C4-2B (cell line): ENCODE data around the gene BRD9.
"Not testable (repeated sequence)": the region's sequence is repeated elsewhere in the genome, so short reads cannot be mapped to it uniquely, and the experiment has no call there.

Experiments
- H3K27ac ChIP-seq: fragments of 450-650 bp; 2 replicates; pipeline ENCODE4 v1.5.1; 2017
- ZFX ChIP-seq: fragments of 450-650 bp; IDR thresholded peaks from 2 replicates; pipeline ENCODE4 v1.6.1; 2017
- TF ChIP-seq, protein P1 (sequence below): fragments of 450-650 bp; conservative IDR thresholded peaks from 2 replicates; pipeline ENCODE4 v1.5.1; 2017; ENCODE audit warnings: mild to moderate bottlenecking

The BRD9 gene

GRCh38 chr5:856531-857425 lies 35.8 kb downstream of the BRD9 start:
- H3K27ac ChIP-seq, result no peak overlapping the region
- no peak for TF ChIP-seq ZFX
- TF ChIP-seq, protein P1, sequence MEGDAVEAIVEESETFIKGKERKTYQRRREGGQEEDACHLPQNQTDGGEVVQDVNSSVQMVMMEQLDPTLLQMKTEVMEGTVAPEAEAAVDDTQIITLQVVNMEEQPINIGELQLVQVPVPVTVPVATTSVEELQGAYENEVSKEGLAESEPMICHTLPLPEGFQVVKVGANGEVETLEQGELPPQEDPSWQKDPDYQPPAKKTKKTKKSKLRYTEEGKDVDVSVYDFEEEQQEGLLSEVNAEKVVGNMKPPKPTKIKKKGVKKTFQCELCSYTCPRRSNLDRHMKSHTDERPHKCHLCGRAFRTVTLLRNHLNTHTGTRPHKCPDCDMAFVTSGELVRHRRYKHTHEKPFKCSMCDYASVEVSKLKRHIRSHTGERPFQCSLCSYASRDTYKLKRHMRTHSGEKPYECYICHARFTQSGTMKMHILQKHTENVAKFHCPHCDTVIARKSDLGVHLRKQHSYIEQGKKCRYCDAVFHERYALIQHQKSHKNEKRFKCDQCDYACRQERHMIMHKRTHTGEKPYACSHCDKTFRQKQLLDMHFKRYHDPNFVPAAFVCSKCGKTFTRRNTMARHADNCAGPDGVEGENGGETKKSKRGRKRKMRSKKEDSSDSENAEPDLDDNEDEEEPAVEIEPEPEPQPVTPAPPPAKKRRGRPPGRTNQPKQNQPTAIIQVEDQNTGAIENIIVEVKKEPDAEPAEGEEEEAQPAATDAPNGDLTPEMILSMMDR, result no peak

DNA sequence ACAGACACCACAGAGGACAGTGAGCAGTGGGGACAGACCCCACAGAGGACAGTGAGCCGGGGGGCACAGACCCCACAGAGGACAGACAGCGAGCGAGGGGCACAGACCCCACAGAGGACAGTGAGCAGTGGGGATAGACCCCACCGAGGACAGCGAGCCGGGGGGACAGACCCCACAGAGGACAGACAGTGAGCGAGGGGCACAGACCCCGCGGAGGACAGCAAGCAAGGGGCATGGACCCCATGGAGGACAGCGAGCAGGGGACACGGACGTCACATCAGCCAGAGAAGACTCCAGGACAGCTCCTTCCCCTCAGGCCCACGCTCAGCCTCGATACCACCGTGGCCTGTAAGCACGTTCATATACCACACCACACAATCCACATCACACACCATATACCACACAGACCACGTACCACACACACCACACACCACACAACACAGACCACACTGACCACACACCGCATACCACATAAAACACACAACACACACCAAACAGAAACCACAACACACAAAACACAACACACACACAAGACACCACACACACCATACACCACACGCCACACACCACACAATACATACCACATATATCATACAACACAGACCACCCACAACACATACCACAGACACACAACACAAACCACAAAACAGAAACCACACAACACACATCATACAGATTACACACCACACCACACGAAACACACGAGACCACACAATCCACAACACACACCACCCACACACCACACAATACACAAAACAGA lies 36.6 kb downstream of the BRD9 start:
- H3K27ac ChIP-seq, result no peak overlapping the region
- TF ChIP-seq, protein P1, result no peak
- TF ChIP-seq ZFX, result no peak

DNA sequence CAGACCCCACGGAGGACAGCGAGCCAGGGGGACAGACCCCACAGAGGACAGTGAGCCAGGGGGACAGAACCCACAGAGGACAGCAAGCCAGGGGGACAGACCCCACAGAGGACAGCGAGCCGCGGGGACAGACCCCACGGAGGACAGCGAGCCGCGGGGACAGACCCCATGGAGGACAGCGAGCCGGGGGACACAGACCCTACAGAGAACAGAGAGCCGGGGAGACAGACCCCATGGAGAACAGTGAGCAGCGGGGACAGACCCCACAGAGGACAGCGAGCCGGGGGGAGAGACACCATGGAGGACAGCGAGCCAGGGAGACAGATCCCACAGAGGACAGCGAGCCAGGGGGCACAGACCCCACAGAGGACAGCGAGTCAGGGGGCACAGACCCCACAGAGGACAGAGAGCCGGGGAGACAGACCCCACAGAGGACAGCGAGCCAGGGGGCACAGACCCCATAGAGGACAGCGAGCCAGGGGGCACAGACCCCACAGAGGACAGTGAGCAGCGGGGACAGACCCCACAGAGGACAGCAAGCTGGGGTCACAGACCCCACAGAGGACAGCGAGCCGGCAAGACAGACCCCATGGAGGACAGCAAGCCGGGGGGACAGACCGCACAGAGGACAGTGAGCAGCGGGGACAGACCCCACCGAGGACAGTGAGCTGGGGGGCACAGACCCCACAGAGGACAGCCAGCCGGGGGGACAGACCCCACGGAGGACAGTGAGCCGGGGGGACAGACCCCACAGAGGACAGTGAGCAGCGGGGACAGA lies 37.4 kb downstream of the BRD9 start:
- H3K27ac ChIP-seq, result no peak overlapping the region
- TF ChIP-seq, protein P1, result no peak
- TF ChIP-seq ZFX, result no peak

- H3K27ac ChIP-seq, result no peak overlapping the region
- TF ChIP-seq, protein P1, result no peak
Observed at GRCh38 chr5:854217-854616, 38.4 kb downstream of the BRD9 start.

GRCh38 chr5:853416-854090 lies 39.0 kb downstream of the BRD9 start:
- not testable (repeated sequence) for H3K27ac ChIP-seq

GRCh38 chr5:852431-853401 lies 39.9 kb downstream of the BRD9 start:
- H3K27ac ChIP-seq, result no peak overlapping the region
- TF ChIP-seq, protein P1, result no peak
